PFSK-1 (cell line): ENCODE measurements around the gene ARHGAP44.

Experiments used
- POLR2AphosphoS5 ChIP-seq: IDR thresholded peaks from 2 replicates; pipeline ENCODE4 v1.6.1; 2012; ENCODE audit warnings: low read depth, mild to moderate bottlenecking, control low read depth, low read length, moderate library complexity
- TF ChIP-seq, protein P1 (sequence below), 2 experiments: IDR thresholded peaks; 2 replicates each; pipeline versions ENCODE4 v1.6.1 to v1.8.0; 2011 to 2012; ENCODE audit warnings: low read depth in 2 of 2, low read length in 2 of 2, control low read depth in 1 of 2, inconsistent platforms in 1 of 2, mild to moderate bottlenecking in 1 of 2, moderate library complexity in 1 of 2; ENCODE audit not compliant: insufficient read depth in 1 of 2

DNA sequence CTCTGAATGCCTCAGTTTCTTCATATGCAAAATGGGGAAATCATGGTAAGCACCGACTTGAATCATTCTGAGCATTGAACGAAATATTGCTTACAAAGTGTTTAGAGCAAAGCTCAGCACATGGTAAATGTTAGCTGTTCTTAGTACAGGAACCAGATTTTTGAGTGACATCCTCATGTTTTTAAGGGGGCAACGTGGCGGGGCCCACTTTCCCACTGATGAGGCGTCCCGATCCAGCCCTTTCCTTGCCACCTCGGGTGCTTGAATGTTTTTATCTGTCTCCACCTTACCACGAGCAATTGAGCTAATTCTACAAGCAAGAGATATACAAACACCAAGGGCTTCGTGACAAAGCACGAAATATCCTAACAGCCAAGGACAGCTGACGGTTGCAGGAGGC lies 178.7 kb downstream of the ARHGAP44 start:
- TF ChIP-seq POLR2AphosphoS5 = no peak
- TF ChIP-seq, protein P1, sequence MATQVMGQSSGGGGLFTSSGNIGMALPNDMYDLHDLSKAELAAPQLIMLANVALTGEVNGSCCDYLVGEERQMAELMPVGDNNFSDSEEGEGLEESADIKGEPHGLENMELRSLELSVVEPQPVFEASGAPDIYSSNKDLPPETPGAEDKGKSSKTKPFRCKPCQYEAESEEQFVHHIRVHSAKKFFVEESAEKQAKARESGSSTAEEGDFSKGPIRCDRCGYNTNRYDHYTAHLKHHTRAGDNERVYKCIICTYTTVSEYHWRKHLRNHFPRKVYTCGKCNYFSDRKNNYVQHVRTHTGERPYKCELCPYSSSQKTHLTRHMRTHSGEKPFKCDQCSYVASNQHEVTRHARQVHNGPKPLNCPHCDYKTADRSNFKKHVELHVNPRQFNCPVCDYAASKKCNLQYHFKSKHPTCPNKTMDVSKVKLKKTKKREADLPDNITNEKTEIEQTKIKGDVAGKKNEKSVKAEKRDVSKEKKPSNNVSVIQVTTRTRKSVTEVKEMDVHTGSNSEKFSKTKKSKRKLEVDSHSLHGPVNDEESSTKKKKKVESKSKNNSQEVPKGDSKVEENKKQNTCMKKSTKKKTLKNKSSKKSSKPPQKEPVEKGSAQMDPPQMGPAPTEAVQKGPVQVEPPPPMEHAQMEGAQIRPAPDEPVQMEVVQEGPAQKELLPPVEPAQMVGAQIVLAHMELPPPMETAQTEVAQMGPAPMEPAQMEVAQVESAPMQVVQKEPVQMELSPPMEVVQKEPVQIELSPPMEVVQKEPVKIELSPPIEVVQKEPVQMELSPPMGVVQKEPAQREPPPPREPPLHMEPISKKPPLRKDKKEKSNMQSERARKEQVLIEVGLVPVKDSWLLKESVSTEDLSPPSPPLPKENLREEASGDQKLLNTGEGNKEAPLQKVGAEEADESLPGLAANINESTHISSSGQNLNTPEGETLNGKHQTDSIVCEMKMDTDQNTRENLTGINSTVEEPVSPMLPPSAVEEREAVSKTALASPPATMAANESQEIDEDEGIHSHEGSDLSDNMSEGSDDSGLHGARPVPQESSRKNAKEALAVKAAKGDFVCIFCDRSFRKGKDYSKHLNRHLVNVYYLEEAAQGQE (IDR thresholded peaks at IDR 0.05; ENCODE audit: insufficient read depth in 1 of 2, low read depth in 2 of 2, low read length in 2 of 2) = no peak
